ENCODE data around the gene WDR59.

- no peak for TF ChIP-seq CTCF (optimal IDR thresholded peaks at IDR 0.05 in 1 of 3, IDR thresholded peaks at IDR 0.05 in 1 of 3, conservative IDR thresholded peaks at IDR 0.05 in 1 of 3; ENCODE audit: extremely low read depth in 1 of 3, insufficient read depth in 2 of 3, low read length in 3 of 3)
- TF ChIP-seq EZH2 (IDR thresholded peaks at IDR 0.05; ENCODE audit: low read length) = no peak
These were observed 29.4 kb upstream of the WDR59 start for GRCh38 chr16:75014318-75014717.

Measured in keratinocyte (primary cell).